ENCODE data around the gene CCDC188. TPM values are rescaled to one million over a fixed set of nuclear protein-coding genes. Genes with fewer than 3 reads are reported as not detected.

The CCDC188 gene
- total RNA-seq, 2 donors from 2014 or later = not detected

DNA sequence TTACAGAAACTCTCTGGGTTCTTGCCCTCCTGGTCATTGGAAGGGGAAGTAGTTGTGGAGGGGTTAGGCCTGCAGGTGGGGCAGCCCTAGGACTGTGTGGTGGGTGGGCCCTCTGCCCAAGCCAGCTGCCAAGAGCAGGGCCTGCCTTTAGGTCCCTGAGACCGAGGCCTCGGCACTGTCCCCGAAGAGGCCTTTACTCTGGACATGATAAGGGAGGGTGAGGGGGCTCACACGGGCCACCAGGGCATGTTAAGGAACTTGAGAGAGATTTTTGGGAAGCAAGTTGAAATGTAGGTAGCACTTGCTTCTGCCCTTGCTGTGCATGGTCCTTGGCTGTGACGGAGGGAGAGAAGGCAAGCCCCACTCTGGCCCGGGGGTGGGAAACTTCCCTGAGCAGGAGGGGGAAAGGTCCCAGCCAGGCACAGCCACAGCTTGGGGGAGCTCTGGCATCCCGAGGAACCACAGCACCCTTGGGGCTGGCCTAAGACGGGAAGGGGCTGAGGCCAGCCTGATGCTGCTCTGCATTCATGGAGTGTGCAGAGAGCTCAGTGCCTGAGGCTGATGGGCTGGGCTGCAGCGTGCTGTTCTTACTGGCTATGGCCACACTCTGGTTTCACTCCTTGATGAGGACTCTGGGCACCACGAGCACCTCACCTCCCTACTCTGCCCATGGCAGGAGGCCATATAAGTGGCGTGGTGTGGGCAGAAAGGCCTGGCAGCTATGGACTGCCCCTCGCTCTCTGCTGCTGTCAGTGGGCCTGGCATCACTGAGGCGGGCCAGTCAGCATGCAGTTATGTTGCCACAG lies 42.7 kb downstream of the CCDC188 start:
- ATAC-seq (ENCODE audit: insufficient number of reproducible peaks, low FRiP score, low read depth) = no peak
- peaks cover 62% of the 10 kb centered on the region for H3K36me3 ChIP-seq
- TF ChIP-seq, protein P1, sequence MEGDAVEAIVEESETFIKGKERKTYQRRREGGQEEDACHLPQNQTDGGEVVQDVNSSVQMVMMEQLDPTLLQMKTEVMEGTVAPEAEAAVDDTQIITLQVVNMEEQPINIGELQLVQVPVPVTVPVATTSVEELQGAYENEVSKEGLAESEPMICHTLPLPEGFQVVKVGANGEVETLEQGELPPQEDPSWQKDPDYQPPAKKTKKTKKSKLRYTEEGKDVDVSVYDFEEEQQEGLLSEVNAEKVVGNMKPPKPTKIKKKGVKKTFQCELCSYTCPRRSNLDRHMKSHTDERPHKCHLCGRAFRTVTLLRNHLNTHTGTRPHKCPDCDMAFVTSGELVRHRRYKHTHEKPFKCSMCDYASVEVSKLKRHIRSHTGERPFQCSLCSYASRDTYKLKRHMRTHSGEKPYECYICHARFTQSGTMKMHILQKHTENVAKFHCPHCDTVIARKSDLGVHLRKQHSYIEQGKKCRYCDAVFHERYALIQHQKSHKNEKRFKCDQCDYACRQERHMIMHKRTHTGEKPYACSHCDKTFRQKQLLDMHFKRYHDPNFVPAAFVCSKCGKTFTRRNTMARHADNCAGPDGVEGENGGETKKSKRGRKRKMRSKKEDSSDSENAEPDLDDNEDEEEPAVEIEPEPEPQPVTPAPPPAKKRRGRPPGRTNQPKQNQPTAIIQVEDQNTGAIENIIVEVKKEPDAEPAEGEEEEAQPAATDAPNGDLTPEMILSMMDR (IDR thresholded peaks at IDR 0.05) = no peak

DNA sequence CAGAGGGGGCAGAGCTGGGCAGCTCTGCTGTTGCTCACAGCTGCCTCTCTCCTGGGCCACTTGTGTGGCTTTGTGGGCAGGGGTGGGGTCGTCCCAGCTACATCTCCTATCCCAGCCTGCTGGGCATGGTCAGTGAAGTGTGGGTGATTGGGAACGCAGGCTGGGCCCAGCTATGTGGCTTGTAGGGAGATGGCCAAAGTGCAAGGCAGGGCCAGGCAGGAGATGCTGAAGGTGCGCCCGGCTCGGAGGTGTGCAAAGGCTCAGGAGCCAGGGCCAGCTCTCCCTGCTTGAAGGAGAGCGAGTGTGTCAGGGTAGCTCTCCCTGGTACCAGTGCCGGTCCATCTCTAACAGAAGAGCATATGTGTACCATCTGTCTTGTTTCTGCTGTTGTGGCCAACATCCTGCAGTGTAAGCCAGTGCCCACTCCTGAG lies 43.4 kb downstream of the CCDC188 start:
- TF ChIP-seq, protein P1 (IDR thresholded peaks at IDR 0.05) = no peak
- no peak for DNase-seq (ENCODE audit: low spot score)

More for the DNA sequence above, 42.7 kb downstream of the CCDC188 start:
- Histone ChIP-seq H3K9me3 (no peaks in the 10 kb centered on the region), H3K27me3 (replicated peaks; ENCODE audit: insufficient read depth) (no peaks in the 10 kb centered on the region), H3K27ac (no peak overlapping the region), H3K4me1 (ENCODE audit: control insufficient read depth in 1 of 2, low read depth in 2 of 2) (no peaks in the 10 kb centered on the region), H3K4me3 (no peak overlapping the region)
- DNase-seq (ENCODE audit: low spot score) = no peak

DNA sequence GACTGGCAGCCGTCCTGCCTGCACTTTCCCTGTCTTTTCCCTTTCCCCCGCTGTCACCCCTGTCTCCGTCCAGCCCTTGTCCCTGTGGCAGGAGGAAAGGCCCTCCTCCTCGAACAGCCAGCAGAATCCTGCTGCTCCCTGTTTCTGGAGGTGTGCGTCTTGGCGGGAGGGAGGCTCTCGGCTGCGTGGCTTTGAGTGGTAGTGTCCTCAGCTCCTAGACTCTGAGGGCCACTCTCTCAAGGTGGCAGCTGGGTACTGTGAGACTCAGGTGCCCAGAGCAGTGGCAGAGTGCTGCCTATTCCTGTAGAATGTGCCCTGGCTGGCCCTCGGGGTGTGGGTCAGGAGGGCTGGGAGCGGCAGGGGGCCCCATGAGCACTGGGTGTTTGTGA lies 44.0 kb downstream of the CCDC188 start:
- no peak for DNase-seq (ENCODE audit: low spot score)
- Histone ChIP-seq H3K27me3 (replicated peaks; ENCODE audit: insufficient read depth) (no peaks in the 10 kb centered on the region), H3K4me1 (ENCODE audit: control insufficient read depth in 1 of 2, low read depth in 2 of 2) (no peaks in the 10 kb centered on the region), H3K4me3 (no peak overlapping the region), H3K27ac (no peak overlapping the region), H3K36me3 (peaks cover 50% of the 10 kb centered on the region), H3K9me3 (no peaks in the 10 kb centered on the region)
- ATAC-seq (ENCODE audit: insufficient number of reproducible peaks, low FRiP score, low read depth) = no peak
- TF ChIP-seq, protein P1 (IDR thresholded peaks at IDR 0.05) = no peak

More for the DNA sequence above, 43.4 kb downstream of the CCDC188 start:
- H3K4me3 ChIP-seq = no peak overlapping the region
- no peaks in the 10 kb centered on the region for H3K9me3 ChIP-seq
- no peak for ATAC-seq (ENCODE audit: insufficient number of reproducible peaks, low FRiP score, low read depth)
- no peak overlapping the region for H3K27ac ChIP-seq
- H3K27me3 ChIP-seq (replicated peaks; ENCODE audit: insufficient read depth) = no peaks in the 10 kb centered on the region
- H3K4me1 ChIP-seq (ENCODE audit: control insufficient read depth in 1 of 2, low read depth in 2 of 2) = no peaks in the 10 kb centered on the region
- H3K36me3 ChIP-seq = peaks cover 57% of the 10 kb centered on the region

DNA sequence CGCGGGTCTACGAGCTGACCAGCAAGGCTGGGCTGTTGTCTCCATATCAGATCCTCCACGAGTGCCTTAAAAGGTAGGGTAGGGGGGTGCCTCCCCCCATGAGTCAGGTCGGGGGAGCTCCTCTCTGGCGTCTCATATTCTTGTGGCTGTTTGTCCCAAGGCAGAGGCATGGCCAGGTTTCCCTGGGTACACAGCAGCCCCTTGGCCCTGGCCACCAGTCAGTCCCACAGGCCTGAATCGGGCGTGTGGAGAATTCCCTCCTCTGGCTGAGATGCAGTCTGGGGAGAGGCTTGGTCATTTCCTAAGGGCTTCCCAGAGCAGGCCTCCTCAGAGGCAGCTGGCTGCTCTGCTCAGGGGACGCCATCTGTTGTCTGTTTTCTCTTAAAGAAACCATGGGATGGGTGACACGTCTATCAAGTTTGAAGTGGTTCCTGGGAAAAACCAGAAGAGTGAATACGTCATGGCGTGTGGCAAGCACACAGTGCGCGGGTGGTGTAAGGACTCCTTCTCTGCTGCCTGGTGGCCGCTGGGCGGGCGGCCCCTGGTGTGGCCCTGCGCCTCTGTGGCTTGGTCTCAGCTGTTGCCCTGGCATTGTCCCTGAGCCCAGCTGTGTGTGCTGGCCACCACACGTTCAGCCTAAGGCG lies 44.5 kb downstream of the CCDC188 start:
- TF ChIP-seq, protein P1 (IDR thresholded peaks at IDR 0.05) = no peak
- H3K4me3 ChIP-seq = no peak overlapping the region
- H3K4me1 ChIP-seq (ENCODE audit: control insufficient read depth in 1 of 2, low read depth in 2 of 2) = no peaks in the 10 kb centered on the region
- DNase-seq (ENCODE audit: low spot score) (no peak), ATAC-seq (ENCODE audit: insufficient number of reproducible peaks, low FRiP score, low read depth) (no peak)
- no peak overlapping the region for H3K27ac ChIP-seq
- H3K9me3 ChIP-seq = no peaks in the 10 kb centered on the region
- no peaks in the 10 kb centered on the region for H3K27me3 ChIP-seq (replicated peaks; ENCODE audit: insufficient read depth)
- H3K36me3 ChIP-seq = peaks cover 49% of the 10 kb centered on the region

DNA sequence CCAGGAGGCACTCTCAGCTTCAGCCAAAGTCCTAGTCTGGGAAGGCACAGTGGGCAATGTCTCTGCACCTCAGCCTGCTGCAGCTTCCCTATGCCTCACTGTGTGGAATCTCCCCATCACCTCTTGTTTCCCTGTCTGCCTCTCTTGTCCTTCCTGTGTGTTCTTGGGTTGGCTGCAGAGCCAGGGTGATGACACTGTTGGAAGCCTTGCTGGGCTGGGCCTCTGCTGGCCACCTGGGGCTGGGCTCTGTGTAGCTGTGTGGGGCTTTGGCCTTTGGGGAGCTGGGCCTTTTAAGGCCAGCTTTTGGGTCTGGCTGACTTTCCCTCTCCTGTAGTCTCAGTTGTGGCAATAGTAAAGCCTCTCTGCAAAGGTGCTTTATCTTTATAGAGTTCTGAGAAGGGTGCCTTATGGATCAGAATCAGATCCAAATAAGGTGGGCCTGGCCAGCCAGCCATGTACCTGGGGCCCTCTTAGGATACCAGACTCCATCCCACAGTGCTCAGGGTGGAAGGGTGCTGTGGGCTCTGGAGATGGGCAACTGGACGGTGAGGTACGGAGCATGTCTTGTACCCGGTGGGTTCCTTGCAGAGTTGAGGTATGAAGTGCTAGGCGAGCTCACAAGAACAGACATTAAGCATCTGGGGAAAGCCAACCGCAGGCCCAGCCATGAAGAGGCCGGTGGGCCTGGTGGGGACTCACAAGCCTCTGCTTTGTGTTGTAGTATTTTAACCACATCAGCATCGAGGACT lies 45.2 kb downstream of the CCDC188 start:
- no peak overlapping the region for H3K4me3 ChIP-seq
- H3K4me1 ChIP-seq (ENCODE audit: control insufficient read depth in 1 of 2, low read depth in 2 of 2) = no peaks in the 10 kb centered on the region
- no peaks in the 10 kb centered on the region for H3K27me3 ChIP-seq (replicated peaks; ENCODE audit: insufficient read depth)
- TF ChIP-seq, protein P1 (IDR thresholded peaks at IDR 0.05) = no peak
- no peak for DNase-seq (ENCODE audit: low spot score)
- no peak overlapping the region for H3K27ac ChIP-seq
- peaks cover 54% of the 10 kb centered on the region for H3K36me3 ChIP-seq
- ATAC-seq (ENCODE audit: insufficient number of reproducible peaks, low FRiP score, low read depth) = no peak
- H3K9me3 ChIP-seq = no peaks in the 10 kb centered on the region

Measured in thoracic aorta (tissue), 2 donors.